ENCODE data around the gene GPR33.
"Not testable (repeated sequence)": the region's sequence is repeated elsewhere in the genome, so short reads cannot be mapped to it uniquely, and the experiment has no call there.

GPR33 gene

DNA sequence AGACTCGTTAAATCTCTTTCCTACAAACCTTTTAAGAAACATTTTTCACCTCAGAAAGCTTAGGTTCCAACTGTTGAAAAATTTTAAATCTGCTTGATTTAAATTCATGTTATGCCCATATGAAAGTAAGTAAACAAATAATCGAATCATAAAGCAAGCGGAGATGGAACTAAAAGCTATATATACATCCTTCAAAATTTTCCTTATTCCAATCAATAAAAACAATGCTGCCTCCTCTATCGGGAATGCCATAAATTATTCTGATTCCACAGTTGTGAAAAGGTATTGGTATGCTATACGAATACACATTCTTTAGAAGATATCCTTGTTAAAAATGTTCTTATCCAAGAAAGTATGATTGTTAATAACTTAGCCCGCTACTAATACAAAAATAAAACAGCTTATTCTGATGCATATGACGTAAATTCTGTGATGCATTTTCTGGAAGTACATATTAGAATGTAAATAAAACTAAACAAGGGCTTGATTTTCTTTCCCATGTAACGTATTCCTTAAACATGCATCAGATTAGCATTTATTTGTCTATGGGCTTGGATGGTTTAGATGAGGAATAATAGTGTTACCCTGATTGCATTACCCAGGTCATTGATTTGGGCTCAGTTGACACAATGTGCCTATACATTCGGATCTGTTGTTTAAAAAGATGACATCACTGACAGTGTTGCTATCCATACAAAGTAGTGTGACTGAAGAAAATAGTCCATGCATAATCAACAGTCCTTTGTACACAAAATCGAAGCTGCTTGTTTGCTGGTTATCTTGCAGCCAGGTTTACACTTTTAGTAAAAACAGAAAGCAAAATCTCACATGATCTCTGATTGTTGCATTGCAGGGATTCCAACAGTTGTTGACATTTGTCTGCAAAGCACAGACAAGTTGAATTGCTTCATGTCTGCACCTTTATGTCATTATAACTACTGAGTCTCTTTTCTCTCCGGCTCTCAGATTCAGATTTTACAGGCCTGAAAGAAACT lies 29.9 kb downstream of the GPR33 start:
- no peak for DNase-seq (ENCODE audit: low read depth)

DNA sequence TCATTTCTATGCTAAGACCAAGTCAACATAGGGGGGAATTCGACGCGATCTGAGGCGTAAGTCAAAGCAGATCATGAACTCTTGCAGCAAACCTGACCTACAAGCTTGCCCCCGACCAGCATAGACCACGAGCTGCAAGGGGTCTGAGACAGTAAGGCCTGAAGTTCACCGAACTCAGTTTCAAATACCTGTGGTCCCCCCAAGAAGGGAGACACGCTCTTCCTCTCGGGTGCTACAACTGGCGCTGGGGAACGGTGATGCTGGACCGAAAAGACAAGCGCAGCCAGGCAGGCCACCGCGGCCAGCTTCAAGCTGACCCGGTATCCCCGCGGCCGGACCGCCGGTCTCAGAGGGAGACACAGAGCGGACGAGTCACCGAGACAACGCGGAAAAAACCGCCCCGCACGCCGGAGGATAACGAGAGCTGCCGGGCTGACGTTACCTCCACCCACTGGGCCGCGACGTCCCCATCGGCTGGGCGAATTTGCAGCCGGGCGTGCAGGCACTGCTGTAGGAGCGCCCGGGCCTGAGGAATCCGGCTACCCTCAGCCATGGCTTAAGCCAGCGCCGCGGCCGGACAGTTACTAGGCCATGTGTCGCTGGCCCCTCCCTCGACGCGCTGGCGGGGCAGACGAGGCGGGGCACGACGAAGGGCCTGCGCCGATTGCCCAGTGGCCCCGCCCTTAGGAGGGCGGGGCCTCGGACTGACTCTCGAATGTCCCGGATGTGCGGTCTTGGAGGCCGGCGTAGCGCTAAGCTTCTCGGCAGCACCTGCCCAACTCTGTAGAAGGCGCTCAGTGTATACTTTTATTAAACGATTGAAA lies 30.8 kb downstream of the GPR33 start, which contains the start of gene DTD2:
TSS of gene DTD2 (minus strand) at position 666 of the 824 bp plus-strand sequence. CDS start at position 553, 113 bp downstream.
- peak; percentile 69 for DNase-seq (ENCODE audit: low read depth)

DNA sequence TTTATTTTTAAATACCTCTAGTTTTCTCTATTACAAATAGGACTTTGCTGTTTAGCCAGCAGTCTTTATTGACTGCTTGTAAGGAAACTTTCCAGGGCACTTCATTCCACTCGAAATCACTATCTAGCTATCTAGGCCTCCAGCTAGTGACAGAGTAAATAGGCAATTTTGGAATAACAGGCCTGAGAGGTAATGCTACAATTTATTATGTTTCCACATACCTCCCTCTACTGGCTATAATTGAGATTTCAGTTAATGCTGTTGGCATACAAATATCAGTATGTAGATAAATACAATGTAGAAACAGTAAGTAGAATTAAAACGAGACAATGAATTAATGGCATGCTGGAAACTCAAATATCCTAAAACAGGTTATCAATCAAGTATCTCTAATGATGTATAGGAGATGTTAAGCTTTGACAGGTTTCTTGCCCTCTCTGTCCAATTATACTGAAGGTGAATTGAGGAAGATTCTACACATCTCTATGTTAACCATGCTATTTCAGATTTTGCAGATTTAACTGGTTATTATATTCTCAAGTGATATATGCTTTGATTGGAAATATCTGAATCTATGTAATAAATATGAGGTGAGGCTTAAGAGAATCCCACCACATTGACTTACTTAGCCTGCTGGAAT lies 37.7 kb downstream of the GPR33 start:
- no peak for DNase-seq (ENCODE audit: low read depth)

DNA sequence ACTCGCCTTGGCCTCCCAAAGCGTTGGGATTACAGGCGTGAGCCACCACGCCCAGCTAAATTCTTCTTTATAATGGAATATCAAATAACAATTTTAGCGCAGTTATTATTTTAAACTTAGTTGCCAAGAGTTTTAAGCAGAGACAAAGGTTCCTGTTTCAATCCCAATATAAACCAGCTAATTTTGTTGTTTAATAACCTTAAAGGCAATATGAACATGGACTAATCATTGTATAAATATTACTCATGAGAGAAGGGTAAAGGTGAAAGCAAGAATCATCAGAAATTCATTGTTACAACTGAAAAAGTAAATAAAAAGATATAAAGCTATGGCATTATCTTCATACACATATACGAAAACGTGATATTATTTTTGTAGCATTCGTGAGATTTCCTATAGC lies 38.7 kb downstream of the GPR33 start:
- DNase-seq (ENCODE audit: low read depth): no peak

DNA sequence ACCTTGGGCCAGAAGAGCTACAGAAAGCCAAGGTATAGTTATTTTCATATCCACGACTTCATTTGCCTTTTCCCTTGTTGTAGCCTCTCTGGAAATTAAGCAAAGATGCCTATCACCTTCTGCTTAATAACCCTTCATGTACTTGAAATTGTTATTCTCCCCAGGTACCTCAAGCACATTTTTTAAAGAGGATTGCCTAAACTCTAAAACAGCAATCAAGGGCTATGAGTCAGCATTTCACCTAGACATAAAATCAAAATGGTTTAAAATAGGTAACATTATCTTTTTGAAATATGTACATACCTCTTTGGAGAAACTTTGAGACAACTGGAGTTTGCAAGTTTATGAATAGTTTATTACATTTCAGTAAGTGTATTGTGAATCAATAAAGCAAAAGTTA lies 42.1 kb downstream of the GPR33 start:
- no peak for DNase-seq (ENCODE audit: low read depth)

DNA sequence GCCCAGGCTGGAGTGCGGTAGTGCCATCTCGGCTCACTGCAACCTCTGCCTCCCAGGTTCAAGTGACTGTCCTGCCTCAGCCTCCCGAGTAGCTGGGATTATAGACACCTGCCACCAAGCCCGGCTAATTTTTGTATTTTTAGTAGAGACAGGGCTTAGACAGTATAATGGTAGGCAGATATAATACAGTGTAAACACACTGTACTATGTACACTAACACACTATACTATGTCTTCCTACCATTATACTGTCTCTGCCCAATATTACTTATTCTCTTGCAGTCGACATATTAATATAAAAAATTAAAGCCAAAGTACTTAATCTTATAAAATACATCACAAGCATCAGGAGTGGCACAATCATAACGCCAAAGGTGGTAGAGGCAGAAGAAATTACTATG lies 45.6 kb downstream of the GPR33 start:
- DNase-seq (ENCODE audit: low read depth): no peak

DNA sequence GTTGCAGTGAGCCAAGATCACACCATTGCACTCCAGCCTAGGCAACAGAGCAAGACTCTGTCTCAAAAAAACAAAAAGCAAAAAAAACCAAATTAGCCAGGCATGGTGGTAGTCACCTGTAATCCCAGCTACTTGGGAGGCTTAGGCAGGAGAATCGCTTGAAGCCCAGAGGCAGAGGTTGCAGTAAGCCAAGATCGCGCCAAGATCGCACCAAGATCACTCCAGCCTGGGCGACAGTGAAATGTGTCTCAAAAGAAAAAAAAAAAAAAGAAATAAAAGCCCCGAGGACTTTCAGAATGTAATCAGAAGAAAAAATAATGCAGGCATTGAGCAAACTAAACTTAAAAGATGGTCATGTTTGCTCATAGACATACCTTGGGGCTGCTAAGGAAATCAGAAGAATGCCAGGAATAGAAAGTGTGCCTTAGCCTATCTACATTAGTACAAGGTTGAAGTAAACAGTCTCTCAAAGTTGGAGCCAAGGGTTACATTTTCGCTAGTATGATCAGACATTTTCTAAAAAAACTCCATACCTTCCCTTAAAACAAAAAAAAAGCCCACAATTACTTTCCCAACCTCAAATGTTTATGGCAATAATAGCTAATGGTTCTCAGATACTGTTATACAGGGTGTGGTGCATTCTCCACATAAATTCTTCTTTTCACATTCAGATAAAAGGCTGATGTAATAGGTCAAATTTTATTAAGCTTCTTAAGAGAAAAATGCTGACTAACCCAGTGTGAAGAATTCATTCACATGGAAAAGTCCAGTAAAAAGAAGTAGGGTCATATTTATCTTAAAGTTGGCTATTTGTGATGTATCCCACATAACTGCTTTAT lies 46.3 kb downstream of the GPR33 start:
- no peak for DNase-seq (ENCODE audit: low read depth)

DNA sequence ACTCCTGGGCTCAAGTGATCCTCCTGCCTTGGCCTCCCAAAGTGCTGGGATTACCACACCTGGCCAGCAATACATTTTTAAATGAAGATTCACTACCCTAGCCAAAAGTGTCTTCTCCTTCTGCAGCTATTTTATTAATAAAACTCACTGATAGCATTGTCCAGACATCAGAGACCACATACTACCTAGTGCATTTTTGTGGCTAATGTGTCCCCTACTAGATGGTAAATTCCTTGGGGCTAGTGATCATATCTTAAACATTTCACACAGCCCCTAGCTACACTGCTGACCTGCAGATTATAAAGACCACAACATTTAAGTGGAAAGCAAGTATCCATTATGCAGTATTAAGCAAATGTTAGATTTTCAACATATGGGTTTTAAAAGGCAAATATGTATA lies 47.6 kb downstream of the GPR33 start:
- DNase-seq (ENCODE audit: low read depth): no peak

DNA sequence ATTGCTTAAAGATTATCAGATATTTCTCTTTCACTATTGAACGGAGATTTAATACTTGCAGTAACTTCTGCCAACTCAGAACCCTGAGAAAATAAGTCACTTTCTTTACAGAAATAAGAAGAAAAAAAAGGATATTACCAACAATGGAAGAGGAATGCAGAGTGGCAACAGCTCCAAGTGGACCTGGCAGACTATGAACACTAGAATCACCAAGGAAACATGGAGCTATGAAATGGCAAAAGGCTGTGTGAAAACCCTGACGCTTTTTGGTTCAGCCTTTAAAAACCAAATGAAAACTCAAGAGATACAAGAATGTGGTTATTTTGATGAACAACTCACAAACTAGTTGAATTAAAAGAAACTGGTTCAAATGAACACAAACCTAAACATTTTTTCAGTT lies 48.3 kb downstream of the GPR33 start:
- no peak for DNase-seq (ENCODE audit: low read depth)

DNA sequence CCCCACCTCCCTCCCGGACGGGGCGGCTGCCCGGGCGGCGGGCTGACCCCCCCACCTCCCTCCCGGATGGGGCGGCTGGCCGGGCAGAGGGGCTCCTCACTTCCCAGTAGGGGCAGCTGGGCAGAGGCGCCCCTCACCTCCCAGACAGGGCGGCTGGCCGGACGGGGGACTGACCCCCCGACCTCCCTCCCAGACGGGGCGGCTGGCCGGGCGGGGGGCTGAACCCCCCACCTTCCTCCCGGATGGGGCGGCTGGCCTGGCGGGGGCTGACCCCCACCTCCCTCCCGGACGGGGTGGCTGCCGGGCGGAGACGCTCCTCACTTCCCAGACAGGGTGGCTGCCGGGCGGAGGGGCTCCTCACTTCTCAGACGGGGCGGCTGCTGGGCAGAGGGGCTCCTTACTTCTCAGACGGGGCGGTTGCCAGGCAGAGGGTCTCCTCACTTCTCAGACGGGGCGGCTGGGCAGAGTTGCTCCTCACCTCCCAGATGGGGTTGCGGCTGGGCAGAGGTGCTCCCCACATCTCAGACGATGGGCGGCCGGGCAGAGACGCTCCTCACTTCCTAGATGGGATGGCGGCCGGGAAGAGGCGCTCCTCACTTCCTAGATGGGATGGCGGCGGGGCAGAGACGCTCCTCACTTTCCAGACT lies 50.7 kb downstream of the GPR33 start:
- not testable (repeated sequence) for DNase-seq (ENCODE audit: low read depth)

DNA sequence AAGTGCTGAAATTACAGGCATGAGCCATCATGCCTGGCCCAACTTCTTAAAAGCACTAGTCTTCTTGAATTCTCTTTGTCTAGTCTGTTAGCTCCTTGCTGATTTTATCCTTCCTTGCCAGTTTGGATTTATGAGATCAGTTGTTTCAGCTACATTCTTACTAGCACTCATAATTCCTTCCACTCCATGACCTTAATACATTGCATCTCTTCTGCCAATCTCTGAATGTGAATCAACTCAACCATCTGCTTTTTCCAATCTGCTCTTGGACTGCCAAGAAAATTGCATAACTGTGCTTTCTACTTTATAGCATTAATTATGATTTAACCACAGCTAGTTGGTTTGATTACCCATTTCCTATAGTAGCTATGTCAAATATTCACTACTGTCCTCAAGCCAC lies 52.6 kb downstream of the GPR33 start:
- DNase-seq (ENCODE audit: low read depth): no peak
